Lower leg skin (tissue), 4 donors: Measurements from ENCODE around the gene H6PD. TPM values are rescaled to one million over a fixed set of nuclear protein-coding genes. Genes with fewer than 3 reads are reported as not detected.

Experiments used
- DNase-seq, 2 donors: peaks; one replicate each; pipeline ENCODE4 v3.0.0-alpha.2; 2019; ENCODE audit warnings: low spot score in 2 of 2
- H3K4me3 ChIP-seq: fragments of 200-600 bp; sonication (generic); 2 replicates; pipeline ENCODE4 v1.5.1; 2017; ENCODE audit warnings: mild to moderate bottlenecking, low read depth; ENCODE audit not compliant: poor library complexity, severe bottlenecking
- POLR2A ChIP-seq, 2 donors: fragments of 450-650 bp; IDR thresholded peaks; one replicate each; pipeline ENCODE4 v1.6.1; 2016 to 2017; ENCODE audit warnings: antibody characterized with exemption in 2 of 2, mild to moderate bottlenecking in 1 of 2, moderate library complexity in 1 of 2
- WGBS, 2 donors: methylation state at CpG; one replicate each; pipeline ENCODE4 v1.1.5; 2018; 5-methylcytosine and 5-hydroxymethylcytosine counted together
- intact Hi-C: fragments of 100-400 bp; cut with DNase I; formaldehyde crosslinking; loops from one replicate; pipeline ENCODE4 v1.15.0; 2023; ENCODE audit warnings: low total_unique reads
- total RNA-seq, 4 donors: library from RNA; depleted of rRNA; stranded (reverse); fragments of >200 nt; gene quantifications; one replicate each; pipeline ENCODE4 v1.1.0, GENCODE V29; 2016
- TF ChIP-seq, protein P1 (sequence below), 3 donors: fragments of 450-650 bp; IDR thresholded peaks; one replicate each; pipeline ENCODE4 v1.5.1; 2016; ENCODE audit warnings: antibody characterized with exemption in 3 of 3, mild to moderate bottlenecking in 3 of 3, moderate library complexity in 2 of 3

The H6PD gene
- total RNA-seq, 4 donors from 2014 or later = 65.5 to 98.7 (median 87.8) TPM

GRCh38 chr1:9247894-9248293 lies 13.3 kb downstream of the H6PD start:
- WGBS, 2 donors = 73 to 79% methylated on average over 18 of the region's 18 CpGs
- TF ChIP-seq, protein P1, sequence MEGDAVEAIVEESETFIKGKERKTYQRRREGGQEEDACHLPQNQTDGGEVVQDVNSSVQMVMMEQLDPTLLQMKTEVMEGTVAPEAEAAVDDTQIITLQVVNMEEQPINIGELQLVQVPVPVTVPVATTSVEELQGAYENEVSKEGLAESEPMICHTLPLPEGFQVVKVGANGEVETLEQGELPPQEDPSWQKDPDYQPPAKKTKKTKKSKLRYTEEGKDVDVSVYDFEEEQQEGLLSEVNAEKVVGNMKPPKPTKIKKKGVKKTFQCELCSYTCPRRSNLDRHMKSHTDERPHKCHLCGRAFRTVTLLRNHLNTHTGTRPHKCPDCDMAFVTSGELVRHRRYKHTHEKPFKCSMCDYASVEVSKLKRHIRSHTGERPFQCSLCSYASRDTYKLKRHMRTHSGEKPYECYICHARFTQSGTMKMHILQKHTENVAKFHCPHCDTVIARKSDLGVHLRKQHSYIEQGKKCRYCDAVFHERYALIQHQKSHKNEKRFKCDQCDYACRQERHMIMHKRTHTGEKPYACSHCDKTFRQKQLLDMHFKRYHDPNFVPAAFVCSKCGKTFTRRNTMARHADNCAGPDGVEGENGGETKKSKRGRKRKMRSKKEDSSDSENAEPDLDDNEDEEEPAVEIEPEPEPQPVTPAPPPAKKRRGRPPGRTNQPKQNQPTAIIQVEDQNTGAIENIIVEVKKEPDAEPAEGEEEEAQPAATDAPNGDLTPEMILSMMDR (IDR thresholded peaks at IDR 0.05) = no peak
- no peak for TF ChIP-seq POLR2A (IDR thresholded peaks at IDR 0.05)
- DNase-seq = no peak
- intact Hi-C loops = no loop called here
- no peak overlapping the region for H3K4me3 ChIP-seq

DNA sequence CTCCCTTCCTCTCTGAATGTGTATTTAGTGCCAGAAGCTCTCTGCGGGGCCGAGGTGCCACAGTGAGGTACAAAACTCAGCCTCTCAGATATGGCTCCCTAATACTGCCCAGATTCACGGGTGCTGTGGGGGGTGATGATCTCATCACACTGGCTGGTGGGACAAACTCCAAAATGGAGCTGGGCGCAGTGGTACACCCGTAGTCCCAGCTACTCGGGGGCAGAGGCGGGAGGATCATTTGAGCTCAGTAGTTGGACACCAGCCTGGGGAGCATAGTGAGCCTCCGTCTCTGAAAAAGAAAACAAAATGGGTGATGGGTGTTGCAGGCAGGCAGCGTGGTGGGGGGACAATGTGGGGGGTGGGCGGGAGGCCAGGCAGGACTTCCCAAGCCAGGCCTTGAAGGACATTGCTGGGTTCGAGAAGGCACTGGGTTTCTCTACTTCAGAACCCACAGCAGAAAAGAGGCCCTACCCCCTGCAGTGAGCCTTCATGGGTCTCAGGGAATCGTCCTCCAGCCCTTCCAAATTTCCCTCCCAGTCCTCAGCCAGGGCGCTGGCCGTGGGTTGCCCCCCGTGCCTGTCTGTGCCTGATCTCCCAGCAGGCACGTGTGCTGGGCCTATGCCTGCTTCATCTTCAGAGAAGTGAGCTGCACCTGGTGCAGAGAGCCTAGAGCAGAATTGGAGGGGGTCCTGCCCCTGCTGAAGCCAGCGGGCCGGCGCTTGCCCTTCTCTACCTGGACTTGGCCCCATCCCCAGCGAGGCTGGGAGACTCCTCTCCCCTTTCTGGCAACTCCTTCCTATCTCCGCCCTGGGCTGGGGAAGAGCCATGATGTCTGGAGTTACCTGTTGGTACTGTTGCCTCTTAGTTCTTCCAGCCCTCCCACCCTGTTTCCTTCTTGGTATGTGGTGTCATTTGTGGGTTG lies 14.0 kb downstream of the H6PD start:
- intact Hi-C loops = no loop called here
- DNase-seq = peak in 1 of 2 donors; percentile 44
- H3K4me3 ChIP-seq = no peak overlapping the region
- TF ChIP-seq POLR2A (IDR thresholded peaks at IDR 0.05) = no peak
- TF ChIP-seq, protein P1 (IDR thresholded peaks at IDR 0.05) = no peak
- 38 to 51% methylated on average over 21 of the region's 21 CpGs for WGBS, 2 donors

DNA sequence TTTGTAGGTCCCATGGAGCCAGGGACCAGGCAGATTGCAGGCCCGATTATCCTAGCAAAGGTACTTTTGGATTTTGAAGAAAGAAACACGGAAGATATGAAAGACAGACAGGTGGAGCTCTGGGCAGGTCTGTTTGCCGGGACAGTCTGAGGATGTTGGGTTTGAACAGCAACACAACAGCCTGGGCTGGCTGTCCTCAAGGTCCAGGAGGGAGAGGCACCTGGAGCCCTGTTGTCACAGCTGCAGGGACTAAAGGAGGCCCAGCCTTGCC lies 14.6 kb downstream of the H6PD start:
- no peak for TF ChIP-seq POLR2A (IDR thresholded peaks at IDR 0.05)
- TF ChIP-seq, protein P1 (IDR thresholded peaks at IDR 0.05) = no peak
- intact Hi-C loops = no loop called here
- H3K4me3 ChIP-seq = no peak overlapping the region
- no peak for DNase-seq
- 34 to 55% methylated on average over 3 of the region's 3 CpGs for WGBS, 2 donors

DNA sequence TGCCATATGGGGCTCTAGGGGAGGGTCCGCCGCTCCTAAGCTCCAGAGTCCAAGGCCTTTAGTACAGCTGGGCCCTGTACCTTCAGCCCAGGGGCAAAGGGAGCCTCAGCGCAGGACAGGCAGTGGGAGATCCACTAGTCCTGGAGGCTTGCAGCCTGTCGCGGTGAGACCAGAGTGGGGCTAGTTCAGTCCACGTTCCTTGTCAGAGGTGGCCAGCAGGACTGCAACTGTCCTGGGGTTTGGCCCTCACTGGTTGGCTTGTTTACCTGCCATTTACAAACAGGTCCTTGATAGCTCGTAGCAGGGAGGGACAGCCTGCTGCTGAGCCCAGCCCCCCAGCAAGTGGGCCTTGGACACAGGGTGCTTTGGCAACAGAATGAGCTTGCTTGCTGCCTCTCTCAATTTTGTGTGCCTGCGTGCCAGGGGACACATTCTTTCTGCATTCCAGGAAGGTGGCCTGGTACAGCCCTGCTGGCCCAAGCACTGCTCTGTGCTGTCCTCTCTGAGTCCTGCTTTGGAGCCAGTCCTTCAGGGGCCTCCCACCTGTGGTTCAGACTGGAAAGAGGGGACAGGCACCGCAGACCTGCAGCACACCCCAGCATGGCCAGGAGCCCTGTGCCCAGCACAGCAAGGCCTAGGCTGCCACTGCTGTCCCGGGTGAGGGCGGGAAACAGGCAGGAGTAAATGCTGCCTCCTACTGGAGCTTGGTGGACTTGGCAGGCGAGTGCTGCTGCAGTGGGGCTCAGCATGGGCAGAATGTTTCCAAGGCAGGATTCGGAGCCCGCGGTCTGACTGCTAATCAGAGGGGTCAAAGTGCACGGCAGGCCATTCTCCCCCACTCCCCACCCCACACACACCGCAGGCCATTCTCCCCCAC lies 15.2 kb downstream of the H6PD start:
- intact Hi-C loops = no loop called here
- WGBS, 2 donors = 63 to 75% methylated on average over 9 to 15 of the region's 17 CpGs
- DNase-seq = no peak
- no peak overlapping the region for H3K4me3 ChIP-seq
- TF ChIP-seq, protein P1 (IDR thresholded peaks at IDR 0.05) = no peak
- no peak for TF ChIP-seq POLR2A (IDR thresholded peaks at IDR 0.05)

DNA sequence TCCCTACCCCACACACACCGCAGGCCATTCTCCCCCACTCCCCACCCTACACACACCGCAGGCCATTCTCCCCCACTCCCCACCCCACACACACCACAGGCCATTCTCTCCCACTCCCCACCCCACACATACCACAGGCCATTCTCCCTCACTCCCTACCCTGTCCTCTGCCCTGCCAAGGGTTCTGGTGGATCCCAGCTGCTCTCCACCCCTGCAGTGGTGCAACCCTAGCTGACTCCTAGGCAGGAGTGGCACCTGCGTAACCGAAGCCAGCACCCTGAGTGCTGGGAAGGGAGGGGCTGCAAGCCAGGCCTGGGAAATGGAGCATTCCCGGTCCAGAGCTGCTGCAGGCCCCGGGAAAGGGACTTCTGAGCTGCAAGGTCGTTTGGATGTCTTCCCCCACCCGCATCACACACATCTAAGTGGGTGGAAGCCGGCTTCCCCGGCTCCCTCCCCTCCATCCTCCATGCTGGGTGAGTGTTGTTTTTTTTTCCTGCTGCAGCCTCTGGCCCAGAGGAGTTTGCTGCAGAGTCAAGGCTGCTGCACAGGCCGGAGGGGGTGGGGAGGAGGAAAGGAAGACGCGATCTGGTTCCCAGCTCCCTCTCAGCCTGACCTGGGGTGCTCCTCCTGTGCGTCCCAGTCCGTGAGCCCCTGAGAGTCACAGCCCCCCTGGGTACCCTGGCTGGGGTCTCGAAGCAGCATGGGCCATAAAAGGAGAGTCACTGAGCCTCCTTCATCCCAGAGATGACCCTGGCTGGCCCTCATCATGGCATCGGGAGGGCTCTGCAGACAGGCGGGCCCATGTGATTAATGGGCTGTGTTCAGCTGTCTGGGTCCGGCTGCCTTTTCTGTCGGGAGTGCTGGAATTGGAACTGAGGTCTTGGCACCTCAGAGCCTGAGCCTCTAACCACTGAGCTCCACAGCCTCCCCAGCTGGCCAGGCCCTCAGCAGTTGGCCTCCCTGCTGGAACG lies 16.1 kb downstream of the H6PD start:
- intact Hi-C loops = no loop called here
- DNase-seq = no peak
- 48 to 53% methylated on average over 16 to 19 of the region's 21 CpGs for WGBS, 2 donors

More for the DNA sequence above, 16.1 kb downstream of the H6PD start:
- no peak overlapping the region for H3K4me3 ChIP-seq
- TF ChIP-seq, protein P1 (IDR thresholded peaks at IDR 0.05) = no peak
- no peak for TF ChIP-seq POLR2A (IDR thresholded peaks at IDR 0.05)
